ENCODE measurements around the gene LSP1.
"Not testable (repeated sequence)": the region's sequence is repeated elsewhere in the genome, so short reads cannot be mapped to it uniquely, and the experiment has no call there.

LSP1 gene

DNA sequence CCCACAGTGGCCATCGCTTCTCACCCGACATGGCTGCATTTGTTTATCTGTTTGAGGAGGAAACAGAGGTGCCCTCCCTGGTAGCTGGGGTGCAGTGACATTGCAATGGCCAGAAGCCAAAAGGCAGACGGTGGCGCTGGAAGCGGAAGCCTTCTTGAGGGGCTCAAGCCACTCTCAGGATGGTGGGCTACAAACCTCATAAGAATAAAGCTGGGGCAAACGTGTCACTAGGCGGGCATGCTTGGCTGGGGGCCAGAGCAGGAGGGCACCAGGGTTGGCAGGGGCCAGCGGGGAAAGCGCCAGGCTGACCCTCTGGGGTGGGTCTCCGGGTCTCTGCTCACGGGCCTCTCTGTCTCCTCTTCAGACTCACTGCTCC, 79.2 kb downstream of the LSP1 start:
- no peak overlapping the region for H3K4me3 ChIP-seq (ENCODE audit: low read length)
- no peak for TF ChIP-seq ZNF274 (IDR thresholded peaks at IDR 0.05; ENCODE audit: low read depth, low read length)

DNA sequence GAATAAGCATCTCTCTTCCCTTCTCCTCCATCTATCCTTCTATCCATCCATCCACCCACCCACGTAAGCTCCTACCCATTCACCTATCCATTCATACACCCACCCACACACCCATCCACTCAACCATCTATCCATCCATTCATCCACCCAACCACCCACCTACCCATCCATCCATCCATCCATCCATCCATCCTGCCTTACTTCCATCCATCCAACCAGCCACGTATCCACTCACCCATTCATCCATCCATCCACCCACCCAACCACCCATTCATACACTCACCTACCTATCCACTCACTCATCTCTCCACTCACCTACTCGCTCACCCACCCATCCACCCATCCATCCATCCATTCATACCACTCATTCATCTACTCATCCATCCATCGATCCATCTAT, 79.8 kb downstream of the LSP1 start:
- H3K4me3 ChIP-seq (ENCODE audit: low read length): no peak overlapping the region
- no peak for TF ChIP-seq ZNF274 (IDR thresholded peaks at IDR 0.05; ENCODE audit: low read depth, low read length)

DNA sequence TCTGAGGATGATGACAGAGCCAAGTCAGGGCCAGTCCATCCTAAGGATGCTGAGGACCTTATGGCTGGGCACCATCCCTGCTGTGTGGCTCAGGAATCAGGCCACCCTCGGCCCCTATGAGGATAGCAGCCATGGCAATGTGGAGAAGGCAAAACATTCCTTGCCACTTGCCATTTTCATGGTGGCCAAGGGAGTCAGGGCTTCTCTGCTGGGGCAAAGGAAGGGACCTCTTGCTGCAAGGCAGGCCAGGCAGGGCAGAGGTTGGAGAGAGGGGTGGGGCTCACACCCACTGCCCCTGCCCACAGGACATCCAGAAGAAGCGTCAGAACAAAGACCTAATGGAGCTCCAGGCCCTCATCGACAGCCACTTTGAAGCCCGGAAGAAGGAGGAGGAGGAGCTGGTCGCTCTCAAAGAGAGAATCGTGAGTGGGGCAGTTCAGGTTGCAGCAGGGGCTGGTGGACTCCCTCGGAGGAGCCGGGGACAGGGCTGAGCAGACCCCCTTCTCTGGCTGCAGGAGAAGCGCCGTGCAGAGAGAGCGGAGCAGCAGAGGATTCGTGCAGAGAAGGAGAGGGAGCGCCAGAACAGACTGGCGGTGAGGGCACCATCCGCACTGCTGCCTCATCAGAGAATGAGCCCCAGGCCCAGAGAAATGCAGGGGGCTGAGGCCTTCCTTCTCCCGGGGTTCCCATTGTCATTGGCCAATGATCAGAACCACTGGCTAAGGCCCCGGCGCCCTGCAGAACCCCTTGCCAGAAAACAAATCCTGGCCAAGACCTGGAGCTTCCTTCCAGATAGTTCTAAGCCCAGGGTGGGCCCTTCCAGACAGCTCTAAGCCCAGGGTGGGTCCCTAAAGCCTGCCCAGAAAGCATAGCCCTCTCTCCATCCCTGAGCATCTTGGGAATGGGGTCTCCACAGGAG, 80.8 kb downstream of the LSP1 start:
- no peak overlapping the region for H3K4me3 ChIP-seq (ENCODE audit: low read length)
- TF ChIP-seq ZNF274 (IDR thresholded peaks at IDR 0.05; ENCODE audit: low read depth, low read length): no peak

DNA sequence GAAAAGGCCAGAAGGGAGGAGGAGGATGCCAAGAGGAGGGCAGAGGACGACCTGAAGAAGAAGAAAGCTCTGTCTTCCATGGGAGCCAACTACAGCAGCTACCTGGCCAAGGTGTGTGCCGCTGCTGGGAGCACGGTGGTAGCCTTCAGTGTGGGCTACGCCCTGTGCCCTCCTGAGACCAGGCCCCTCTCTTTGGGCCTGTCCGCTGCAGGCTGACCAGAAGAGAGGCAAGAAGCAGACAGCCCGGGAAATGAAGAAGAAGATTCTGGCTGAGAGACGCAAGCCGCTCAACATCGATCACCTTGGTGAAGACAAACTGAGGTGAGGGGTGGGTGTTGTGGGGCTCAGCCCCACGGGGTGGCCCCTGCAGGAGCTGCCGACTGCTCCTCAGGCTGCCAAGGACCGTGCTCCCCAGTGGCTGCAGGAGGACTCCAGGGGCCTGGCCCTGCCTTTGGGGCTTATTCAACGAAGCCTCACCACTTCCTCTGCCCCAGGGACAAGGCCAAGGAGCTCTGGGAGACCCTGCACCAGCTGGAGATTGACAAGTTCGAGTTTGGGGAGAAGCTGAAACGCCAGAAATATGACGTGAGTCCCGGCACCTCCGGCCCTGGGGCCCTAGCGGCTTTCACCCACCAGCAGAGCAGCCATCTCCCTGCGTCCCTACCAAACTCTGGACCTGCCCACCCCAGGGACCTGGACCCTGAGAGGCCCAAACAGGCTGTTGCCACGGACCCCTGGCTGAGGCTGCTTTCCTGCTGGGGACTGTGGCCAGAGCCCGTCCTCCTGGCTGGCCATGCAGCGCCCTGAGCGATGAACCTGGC, 81.7 kb downstream of the LSP1 start:
- no peak overlapping the region for H3K4me3 ChIP-seq (ENCODE audit: low read length)
- no peak for TF ChIP-seq ZNF274 (IDR thresholded peaks at IDR 0.05; ENCODE audit: low read depth, low read length)

DNA sequence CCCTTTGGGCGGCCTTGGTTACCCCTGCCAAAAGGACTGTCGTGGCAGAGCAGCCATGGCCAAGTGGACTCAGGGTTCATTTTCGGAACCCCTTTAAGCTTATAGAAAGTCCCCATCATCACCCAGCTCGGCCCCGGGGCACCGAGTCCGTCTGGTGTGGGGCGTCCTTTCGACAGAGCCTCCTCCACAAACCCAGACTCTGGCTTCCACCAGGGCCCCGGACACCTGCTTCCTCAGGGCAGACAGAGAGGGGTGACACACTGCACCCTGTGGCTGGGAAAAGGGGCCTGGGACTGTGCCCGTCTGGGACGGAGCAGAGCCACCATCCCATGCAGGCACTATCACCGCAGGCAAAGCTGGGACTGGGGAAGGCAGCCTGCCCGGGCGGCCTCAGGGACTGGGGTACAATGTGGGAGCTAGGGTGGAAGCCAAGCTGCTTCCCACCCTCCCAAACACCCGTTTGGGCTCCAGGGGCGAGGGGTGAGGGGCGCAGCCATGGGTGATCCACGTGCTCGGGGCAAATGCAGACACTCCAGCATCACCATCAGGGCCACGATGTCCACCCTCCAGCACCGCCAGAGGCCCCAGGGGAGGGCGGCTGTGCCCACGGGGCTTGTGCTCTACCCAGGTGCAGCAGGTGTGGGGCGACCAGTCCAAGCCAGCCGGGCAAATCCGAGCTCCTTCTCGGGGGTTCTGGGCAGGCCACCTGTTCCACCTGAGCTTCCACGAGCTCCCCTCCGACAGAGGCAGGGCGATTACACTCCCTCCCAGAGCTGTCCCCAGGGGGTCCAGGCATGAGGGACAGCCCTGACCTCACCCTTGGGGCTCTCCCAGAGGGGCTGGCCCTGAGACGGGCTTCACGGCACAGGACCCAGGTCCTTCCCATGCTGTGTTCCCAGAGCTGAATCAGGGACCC, 82.5 kb downstream of the LSP1 start:
- no peak overlapping the region for H3K4me3 ChIP-seq (ENCODE audit: low read length)
- TF ChIP-seq ZNF274 (IDR thresholded peaks at IDR 0.05; ENCODE audit: low read depth, low read length): no peak

DNA sequence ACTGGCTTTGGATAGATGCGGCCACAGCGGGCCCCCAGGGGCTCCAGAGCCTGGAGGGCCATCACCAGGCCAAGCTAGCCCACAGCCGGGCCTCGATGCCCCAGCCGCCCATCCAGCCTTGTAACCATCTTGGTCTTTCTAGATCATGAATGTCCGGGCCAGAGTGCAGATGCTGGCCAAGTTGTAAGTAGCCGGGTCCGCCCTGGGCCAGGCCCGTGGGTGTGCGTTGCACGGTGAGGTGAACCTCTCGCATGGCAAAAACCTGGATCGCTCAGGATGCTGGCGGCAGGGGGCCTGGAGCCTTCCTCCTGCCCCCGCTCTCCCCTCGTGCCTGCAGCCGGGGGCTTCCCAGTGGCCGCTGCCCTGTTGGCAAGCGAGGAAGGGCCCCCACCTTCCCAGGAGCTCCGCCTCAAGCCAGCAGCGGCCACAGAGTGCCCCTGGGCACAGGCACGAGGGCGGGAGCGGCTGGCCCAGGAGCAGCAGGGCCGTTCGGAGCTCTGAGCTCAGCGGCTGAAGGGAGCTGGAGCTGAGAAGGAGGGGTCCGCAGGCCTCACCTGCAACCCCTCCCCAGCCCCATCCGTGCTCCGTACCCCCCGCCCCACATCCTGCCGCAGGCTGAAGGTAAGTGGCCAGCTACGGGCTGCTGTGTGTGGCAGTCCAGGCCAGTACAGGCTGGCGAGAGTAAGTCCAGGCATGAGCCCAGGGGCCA, 83.3 kb downstream of the LSP1 start:
- TF ChIP-seq ZNF274 (IDR thresholded peaks at IDR 0.05; ENCODE audit: low read depth, low read length): no peak
- no peak overlapping the region for H3K4me3 ChIP-seq (ENCODE audit: low read length)

DNA sequence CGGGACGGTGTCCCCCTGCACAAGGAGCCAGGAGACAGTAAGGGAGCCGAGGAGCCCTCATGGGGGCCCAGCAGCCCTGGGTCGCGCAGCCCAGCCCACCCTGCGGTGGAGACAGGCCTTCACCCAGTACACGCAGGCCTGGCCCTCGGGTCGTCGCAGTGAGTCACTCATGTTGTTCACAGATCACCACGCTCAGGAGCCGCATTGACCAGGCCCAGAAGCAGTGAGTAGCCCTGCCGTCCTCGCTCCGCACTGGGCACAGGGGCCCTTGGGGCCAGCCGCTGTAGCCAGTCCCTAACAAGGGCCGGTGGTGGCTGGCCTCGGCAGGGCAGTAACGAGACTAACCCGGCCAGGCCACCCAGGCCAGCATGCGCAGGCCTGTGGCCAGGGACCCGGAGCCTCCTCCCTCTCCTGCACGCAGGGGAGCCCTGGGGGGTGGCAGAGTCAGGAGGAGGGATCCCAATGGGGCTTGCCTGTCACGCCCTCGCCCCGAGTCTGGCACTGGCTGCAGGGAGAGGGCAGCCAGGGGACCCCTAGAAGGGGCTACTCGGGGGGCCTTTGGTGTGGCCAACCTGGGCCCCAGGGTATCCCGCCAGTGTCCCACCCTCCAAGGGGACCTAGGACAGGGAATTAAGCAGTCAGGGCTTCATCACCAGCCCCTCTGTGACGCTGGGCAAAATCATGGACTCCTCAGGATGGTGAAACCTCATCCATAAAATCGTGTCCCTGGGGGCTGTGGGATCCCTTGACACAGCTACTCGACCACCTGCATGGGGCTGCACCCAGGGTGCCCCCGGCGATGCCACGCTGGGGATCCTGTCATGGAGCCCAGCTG, 84.1 kb downstream of the LSP1 start:
- no peak for TF ChIP-seq ZNF274 (IDR thresholded peaks at IDR 0.05; ENCODE audit: low read depth, low read length)
- no peak overlapping the region for H3K4me3 ChIP-seq (ENCODE audit: low read length)

DNA sequence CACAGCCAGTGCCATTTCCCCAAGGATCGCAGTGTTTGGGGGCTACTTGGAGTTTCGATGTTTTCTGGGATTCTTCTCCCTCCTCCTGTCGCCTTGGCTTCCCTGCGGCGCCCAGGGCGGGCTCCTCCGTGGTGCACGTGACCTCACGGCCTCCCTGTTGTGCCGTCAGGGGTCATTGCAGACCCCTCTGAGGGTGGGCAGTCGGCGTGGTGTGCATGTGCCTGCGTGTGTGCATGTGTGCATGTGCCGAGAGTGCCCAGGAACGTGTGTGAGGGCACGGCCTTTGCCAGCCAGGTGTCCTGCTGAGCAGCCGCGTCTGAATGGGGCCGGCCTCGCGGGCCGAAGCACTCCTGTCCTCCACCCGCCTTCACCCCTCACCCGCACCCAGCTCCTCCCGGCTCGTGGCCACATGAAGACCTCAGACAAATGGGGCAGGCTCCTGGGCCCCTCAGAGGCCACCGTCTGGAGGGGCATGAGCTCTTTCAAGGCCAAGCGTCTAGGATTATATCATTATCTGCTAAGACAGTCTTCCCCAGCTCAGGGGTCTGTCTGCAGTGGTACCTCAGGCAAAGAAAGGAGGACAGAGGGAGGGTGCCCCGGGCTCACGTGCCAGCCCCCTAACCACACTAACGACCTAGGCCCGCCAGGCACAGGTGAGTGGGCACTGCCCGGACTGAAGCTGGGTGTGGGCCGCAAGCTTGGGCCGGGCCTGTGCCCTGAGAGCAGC, 84.9 kb downstream of the LSP1 start:
- H3K4me3 ChIP-seq (ENCODE audit: low read length): no peak overlapping the region
- TF ChIP-seq ZNF274 (IDR thresholded peaks at IDR 0.05; ENCODE audit: low read depth, low read length): no peak

DNA sequence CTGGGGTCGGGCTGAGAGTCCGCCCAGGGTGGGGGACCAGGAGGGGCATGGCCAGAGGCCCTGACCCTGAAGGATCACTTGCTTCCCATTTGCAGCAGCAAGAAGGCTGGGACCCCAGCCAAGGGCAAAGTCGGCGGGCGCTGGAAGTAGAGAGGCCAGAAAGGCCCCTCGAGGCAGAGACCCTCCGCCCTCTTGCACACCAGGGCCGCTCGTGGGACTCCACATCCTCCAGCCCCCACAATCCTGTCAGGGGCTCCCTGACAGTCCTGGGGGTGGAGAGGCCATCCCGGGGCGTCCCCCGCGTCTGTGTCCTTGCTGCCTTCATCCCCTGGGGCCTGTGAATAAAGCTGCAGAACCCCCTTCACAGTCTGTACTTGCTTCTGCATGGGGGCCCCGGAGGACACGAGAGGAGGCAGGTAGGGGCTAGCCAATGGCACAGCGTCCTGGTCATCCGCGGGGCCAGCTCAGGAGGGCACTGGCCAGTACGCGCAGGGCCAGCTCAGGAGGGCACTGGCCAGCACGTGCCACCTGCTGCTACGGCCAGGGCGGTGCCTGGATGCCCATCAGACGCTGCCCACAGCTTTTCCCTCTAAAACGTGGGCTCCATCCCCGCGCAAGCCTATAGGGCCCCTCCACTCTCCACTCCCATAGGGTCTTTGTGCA, 85.6 kb downstream of the LSP1 start:
- no peak overlapping the region for H3K4me3 ChIP-seq (ENCODE audit: low read length)
- TF ChIP-seq ZNF274 (IDR thresholded peaks at IDR 0.05; ENCODE audit: low read depth, low read length): no peak

DNA sequence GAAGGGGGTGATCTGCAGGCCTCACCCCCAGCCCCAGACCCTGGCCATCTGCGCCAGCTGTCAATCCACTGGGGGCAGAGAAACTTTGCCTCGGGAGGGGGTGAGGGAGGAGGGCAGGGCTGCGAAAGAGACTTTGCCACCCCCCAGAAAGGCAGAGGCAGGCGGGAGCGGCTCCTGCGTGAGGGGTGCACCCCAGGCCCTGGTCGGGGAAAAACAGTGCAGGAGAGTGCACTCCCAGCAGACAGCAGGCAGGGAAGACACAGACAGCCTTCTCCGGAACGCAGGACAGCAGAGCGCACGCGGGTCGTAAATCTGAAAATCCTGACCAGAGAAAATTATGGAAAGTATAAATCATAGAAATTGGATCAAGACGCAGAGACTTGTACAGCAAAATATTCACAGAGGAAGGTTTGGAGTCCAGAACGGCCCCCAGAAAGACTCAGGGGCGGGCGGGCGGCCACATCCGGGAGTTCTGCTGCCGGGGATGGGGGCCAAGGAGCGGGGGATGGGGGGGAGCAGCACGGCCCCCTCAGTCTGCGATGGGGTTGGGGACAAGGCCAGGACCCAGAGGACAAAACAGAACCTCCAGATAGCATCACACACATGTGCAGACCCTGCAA, 86.2 kb downstream of the LSP1 start:
- no peak overlapping the region for H3K4me3 ChIP-seq (ENCODE audit: low read length)
- TF ChIP-seq ZNF274 (IDR thresholded peaks at IDR 0.05; ENCODE audit: low read depth, low read length): no peak

DNA sequence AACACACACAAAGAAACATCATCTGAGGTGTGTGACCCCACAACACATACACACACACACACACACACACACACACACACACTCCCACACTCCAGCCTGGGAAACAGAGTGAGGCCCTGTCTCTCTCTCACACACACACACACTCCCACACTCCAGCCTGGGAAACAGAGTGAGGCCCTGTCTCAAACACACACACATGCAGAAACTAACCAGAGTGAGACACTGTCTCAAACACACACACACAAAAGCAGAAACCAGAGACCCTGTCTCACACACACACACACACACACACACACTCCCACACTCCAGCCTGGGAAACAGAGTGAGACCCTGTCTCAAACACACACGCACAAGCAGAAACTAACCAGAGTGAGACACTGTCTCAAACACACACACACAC, 86.9 kb downstream of the LSP1 start:
- not testable (repeated sequence) for H3K4me3 ChIP-seq (ENCODE audit: low read length)
